GM18858 (cell line): ENCODE measurements around the gene GRIK5.

Source experiments
- ATAC-seq: cut with Tn5 transposase; IDR thresholded peaks from one replicate; pipeline ENCODE4 v1.9.1; 2021; ENCODE audit not compliant: unreplicated experiment

The GRIK5 gene

GRCh38 chr19:42096255-42096837 lies 26.3 kb upstream of the GRIK5 start:
- ATAC-seq = no peak

DNA sequence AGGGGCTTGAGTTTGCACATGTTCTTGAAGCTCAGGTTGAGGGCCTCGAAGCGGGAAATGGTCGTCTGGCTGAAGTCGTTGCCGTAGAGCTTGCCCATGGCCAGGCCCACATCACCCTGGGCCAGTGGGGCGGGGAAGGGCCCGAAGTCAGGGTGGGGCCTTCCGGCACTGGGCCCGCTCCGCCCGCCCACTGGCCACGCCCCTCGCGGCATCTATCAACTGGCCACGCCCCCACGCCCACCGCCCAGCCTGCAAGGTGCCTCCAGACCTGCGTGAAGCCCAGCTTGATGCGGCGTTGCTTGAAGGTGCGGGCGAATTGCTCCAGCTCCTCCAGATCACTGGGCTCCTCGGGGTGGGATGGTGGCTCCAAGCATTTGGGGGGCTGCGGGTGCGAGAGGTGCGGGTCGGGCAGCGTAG lies 25.8 kb upstream of the GRIK5 start:
- ATAC-seq = no peak

DNA sequence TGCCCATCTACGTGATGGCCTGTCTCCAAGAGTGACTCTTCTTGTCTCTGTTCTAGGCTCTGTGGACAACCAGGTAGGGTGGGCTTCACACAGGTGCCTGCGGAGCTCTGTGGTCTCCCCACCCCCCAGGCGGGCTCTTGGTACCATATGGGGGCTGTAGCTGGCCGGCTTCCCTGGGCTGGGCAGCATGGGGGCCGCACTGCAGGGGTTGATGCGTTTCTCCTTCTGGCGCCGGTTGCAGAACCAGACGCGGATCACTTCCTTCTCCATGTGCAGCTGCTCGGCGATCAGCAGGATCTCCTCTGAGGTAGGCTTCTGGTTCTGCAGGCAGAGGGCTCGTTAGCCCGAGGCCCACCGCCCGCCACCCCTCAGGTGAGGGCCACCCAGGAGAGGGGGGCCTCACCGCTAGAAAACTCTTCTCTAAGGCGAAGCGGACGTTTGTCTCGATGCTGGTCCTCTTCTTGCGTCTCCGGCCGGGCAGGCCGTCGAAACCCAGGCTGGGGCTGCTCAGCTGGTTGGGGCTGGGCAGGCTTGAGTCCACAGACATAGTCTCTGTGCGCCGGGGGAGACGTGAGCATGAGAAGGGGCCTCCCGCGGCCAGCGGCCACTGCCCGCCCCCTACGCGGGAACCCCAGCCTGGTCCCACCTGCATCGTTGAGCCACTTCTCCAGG lies 25.3 kb upstream of the GRIK5 start:
- no peak for ATAC-seq

DNA sequence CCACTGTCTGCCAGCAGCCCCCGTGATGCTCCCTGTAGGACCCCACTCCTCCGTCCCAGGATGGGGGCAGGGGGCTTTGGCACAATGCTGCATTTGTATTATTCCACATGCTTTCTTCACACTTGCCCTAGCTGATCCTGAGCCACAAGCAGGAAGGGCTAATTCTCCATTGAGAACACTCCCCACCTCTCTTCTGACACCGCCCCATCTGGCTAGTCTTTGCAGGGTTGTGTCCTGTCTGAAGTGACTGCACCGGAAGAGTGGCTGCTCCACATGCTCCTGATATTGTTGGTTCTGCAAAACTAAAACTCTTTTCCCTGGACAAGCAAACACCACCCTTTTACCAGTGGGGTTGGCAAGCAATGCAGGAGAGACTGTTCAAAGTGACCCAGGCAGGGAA lies 23.9 kb upstream of the GRIK5 start:
- ATAC-seq = no peak

- ATAC-seq = no peak
Measured at GRCh38 chr19:42093505-42093904, 23.5 kb upstream of the GRIK5 start.

- ATAC-seq = no peak
Measured at GRCh38 chr19:42092350-42092749, 22.3 kb upstream of the GRIK5 start.

- no peak for ATAC-seq
Measured at GRCh38 chr19:42091742-42092141, 21.7 kb upstream of the GRIK5 start.

DNA sequence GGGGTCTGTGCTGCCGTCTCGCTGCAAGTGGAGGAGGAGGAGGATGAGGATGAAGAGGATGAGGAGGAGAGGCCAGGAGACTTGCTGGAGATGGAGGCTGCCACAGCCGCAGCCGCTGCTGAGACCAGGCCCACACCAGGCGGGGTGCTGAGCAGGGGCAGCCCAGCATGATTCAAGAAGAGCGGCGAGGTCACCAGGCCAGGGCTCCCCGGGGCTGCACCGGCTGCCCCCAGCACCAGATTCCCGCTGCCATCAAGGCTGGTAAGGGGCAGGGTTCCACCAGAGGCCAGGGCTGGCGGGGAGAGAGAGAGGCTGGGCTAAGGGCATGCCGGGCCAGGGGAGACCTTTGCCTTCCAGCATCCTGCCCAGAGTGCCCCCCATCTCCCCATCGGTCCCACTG lies 21.3 kb upstream of the GRIK5 start:
- no peak for ATAC-seq

GRCh38 chr19:42090672-42091071 lies 20.7 kb upstream of the GRIK5 start:
- no peak for ATAC-seq

- ATAC-seq = no peak
Measured at GRCh38 chr19:42089772-42090171, 19.8 kb upstream of the GRIK5 start.

- no peak for ATAC-seq
Measured at GRCh38 chr19:42089191-42089750, 19.3 kb upstream of the GRIK5 start.

DNA sequence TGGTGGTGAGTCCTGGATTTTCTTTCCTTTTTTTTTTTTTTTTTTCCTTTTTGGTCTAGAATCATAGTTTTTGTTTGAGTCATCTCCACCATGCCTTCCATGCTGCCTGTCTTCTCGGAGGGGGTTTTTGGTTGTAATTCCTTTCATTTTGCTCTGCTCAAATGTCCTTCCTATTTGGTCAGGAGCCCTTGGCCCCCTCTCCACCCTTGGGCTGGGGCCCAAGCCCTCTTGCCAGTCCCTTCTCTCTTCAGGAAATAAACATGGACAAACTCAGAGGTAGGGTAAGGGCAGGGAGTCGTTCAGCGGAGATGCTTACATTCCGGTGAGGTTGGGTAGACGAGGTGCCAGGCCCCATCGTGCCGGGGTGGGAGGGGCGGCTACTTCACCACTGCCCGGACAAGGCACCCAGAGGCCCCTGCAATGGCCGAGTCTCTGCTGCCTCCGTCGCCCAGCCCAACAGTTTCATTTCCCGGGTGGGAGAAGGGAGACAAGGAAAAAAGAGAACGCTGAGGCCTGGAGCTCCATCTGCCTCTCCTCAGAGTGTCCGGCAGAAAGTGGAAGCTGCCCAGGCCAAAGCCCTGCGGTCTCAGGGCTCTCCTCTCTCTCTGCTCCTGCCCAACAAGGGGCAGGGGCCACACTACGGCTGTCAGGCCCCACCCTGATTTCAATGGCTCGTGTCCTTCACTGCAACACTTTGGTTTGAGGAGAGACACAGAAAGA lies 18.6 kb upstream of the GRIK5 start:
- ATAC-seq = no peak

GRCh38 chr19:42086770-42087550 lies 17.0 kb upstream of the GRIK5 start:
- no peak for ATAC-seq

- no peak for ATAC-seq
Measured at GRCh38 chr19:42086188-42086736, 16.3 kb upstream of the GRIK5 start.

- no peak for ATAC-seq
Measured at GRCh38 chr19:42083537-42083936, 13.5 kb upstream of the GRIK5 start.

- ATAC-seq = no peak
Measured at GRCh38 chr19:42081584-42082203, 11.7 kb upstream of the GRIK5 start.

DNA sequence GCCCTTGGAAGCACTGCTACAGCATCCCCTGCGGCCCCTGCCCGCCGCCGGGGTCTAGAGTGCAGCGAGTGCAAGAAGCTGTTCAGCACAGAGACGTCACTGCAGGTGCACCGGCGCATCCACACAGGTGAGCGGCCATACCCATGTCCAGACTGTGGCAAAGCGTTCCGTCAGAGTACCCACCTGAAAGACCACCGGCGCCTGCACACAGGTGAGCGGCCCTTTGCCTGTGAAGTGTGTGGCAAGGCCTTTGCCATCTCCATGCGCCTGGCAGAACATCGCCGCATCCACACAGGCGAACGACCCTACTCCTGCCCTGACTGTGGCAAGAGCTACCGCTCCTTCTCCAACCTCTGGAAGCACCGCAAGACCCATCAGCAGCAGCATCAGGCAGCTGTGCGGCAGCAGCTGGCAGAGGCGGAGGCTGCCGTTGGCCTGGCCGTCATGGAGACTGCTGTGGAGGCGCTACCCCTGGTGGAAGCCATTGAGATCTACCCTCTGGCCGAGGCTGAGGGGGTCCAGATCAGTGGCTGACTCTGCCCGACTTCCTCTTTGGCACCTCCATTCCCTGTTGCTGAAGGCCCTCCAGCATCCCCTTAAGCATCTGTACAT lies 10.9 kb upstream of the GRIK5 start:
- ATAC-seq = no peak

DNA sequence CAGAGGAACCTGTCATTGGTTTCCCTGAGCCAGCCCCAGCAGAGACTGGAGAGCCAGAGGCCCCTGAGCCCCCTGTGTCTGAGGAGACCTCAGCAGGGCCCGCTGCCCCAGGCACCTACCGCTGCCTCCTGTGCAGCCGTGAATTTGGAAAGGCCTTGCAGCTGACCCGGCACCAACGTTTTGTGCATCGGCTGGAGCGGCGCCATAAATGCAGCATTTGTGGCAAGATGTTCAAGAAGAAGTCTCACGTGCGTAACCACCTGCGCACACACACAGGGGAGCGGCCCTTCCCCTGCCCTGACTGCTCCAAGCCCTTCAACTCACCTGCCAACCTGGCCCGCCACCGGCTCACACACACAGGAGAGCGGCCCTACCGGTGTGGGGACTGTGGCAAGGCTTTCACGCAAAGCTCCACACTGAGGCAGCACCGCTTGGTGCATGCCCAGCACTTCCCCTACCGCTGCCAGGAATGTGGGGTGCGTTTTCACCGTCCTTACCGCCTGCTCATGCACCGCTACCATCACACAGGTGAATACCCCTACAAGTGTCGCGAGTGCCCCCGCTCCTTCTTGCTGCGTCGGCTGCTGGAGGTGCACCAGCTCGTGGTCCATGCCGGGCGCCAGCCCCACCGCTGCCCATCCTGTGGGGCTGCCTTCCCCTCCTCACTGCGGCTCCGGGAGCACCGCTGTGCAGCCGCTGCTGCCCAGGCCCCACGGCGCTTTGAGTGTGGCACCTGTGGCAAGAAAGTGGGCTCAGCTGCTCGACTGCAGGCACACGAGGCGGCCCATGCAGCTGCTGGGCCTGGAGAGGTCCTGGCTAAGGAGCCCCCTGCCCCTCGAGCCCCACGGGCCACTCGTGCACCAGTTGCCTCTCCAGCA lies 10.1 kb upstream of the GRIK5 start:
- no peak for ATAC-seq

- no peak for ATAC-seq
Measured at GRCh38 chr19:42079276-42079669, 9.3 kb upstream of the GRIK5 start.
